Lower leg skin (tissue), 4 donors: ENCODE measurements around the gene PPP4C. TPM values are rescaled to one million over a fixed set of nuclear protein-coding genes. Genes with fewer than 3 reads are reported as not detected.

ENCODE experiments used
- DNase-seq, 2 donors: peaks; one replicate each; pipeline ENCODE4 v3.0.0-alpha.2; 2019; ENCODE audit warnings: low spot score in 2 of 2
- H3K4me3 ChIP-seq: fragments of 200-600 bp; sonication (generic); 2 replicates; pipeline ENCODE4 v1.5.1; 2017; ENCODE audit warnings: mild to moderate bottlenecking, low read depth; ENCODE audit not compliant: poor library complexity, severe bottlenecking
- CTCF ChIP-seq, 3 donors: fragments of 450-650 bp; IDR thresholded peaks; one replicate each; pipeline ENCODE4 v1.5.1; 2016; ENCODE audit warnings: antibody characterized with exemption in 3 of 3, mild to moderate bottlenecking in 3 of 3, moderate library complexity in 2 of 3
- POLR2A ChIP-seq, 2 donors: fragments of 450-650 bp; IDR thresholded peaks; one replicate each; pipeline ENCODE4 v1.6.1; 2016 to 2017; ENCODE audit warnings: antibody characterized with exemption in 2 of 2, mild to moderate bottlenecking in 1 of 2, moderate library complexity in 1 of 2
- WGBS, 2 donors: methylation state at CpG; one replicate each; pipeline ENCODE4 v1.1.5; 2018; 5-methylcytosine and 5-hydroxymethylcytosine counted together
- intact Hi-C: fragments of 100-400 bp; cut with DNase I; formaldehyde crosslinking; loops from one replicate; pipeline ENCODE4 v1.15.0; 2023; ENCODE audit warnings: low total_unique reads
- total RNA-seq, 4 donors: library from RNA; depleted of rRNA; stranded (reverse); fragments of >200 nt; gene quantifications; one replicate each; pipeline ENCODE4 v1.1.0, GENCODE V29; 2016

Gene PPP4C
- total RNA-seq, 4 donors from 2014 or later: 53.3 to 75.4 (median 67.4) TPM

GRCh38 chr16:30070490-30070889, 5.3 kb upstream of the PPP4C start:
- TF ChIP-seq POLR2A (IDR thresholded peaks at IDR 0.05): no peak
- no peak for TF ChIP-seq CTCF (IDR thresholded peaks at IDR 0.05)
- no peak overlapping the region for H3K4me3 ChIP-seq
- DNase-seq: no peak
- intact Hi-C loops: no loop called here

GRCh38 chr16:30076276-30076791, 540 bp downstream of the PPP4C start:
- DNase-seq: no peak
- TF ChIP-seq POLR2A (IDR thresholded peaks at IDR 0.05): no peak
- no peak for TF ChIP-seq CTCF (IDR thresholded peaks at IDR 0.05)
- 1 to 4% methylated on average over 15 to 27 of the region's 33 CpGs for WGBS, 2 donors
- intact Hi-C loops: no loop called here
- peak overlapping the region; percentile 90 for H3K4me3 ChIP-seq

- no peak for DNase-seq
- no peak overlapping the region for H3K4me3 ChIP-seq
- intact Hi-C loops: no loop called here
- 64 to 67% methylated on average over 6 of the region's 6 CpGs for WGBS, 2 donors
- TF ChIP-seq CTCF (IDR thresholded peaks at IDR 0.05) (no peak), POLR2A (IDR thresholded peaks at IDR 0.05) (no peak)
These were observed 1.9 kb downstream of the PPP4C start for GRCh38 chr16:30077656-30078055.

GRCh38 chr16:30078744-30079143, 3.0 kb downstream of the PPP4C start:
- DNase-seq: no peak
- H3K4me3 ChIP-seq: no peak overlapping the region
- intact Hi-C loops: no loop called here
- TF ChIP-seq CTCF (IDR thresholded peaks at IDR 0.05): no peak
- TF ChIP-seq POLR2A (IDR thresholded peaks at IDR 0.05): no peak
- 81 to 86% methylated on average over 7 of the region's 7 CpGs for WGBS, 2 donors

GRCh38 chr16:30079480-30079879, 3.7 kb downstream of the PPP4C start:
- 84 to 89% methylated on average over 7 of the region's 7 CpGs for WGBS, 2 donors
- intact Hi-C loops: no loop called here
- TF ChIP-seq POLR2A (IDR thresholded peaks at IDR 0.05) (no peak), CTCF (IDR thresholded peaks at IDR 0.05) (no peak)
- no peak for DNase-seq
- H3K4me3 ChIP-seq: no peak overlapping the region

GRCh38 chr16:30082545-30083090, 6.8 kb downstream of the PPP4C start:
- no peak overlapping the region for H3K4me3 ChIP-seq
- TF ChIP-seq CTCF (IDR thresholded peaks at IDR 0.05): no peak
- no peak for TF ChIP-seq POLR2A (IDR thresholded peaks at IDR 0.05)
- intact Hi-C loops: no loop called here
- no peak for DNase-seq
- WGBS, 2 donors: 84 to 87% methylated on average over 20 of the region's 20 CpGs
